Measurements from ENCODE around the gene FOXD4L4. TPM values are rescaled to one million over a fixed set of nuclear protein-coding genes. Genes with fewer than 3 reads are reported as not detected.
"Not testable (repeated sequence)": the region's sequence is repeated elsewhere in the genome, so short reads cannot be mapped to it uniquely, and the experiment has no call there.

Gene FOXD4L4
- 1.9 TPM for total RNA-seq (ENCODE audit: insufficient read depth, low replicate concordance)

- not testable (repeated sequence) for DNase-seq (ENCODE audit: low spot score)
Observed at GRCh38 chr9:65737096-65737564, at the start of gene FOXD4L4. Gene FOXD4L4, plus strand, starts transcription at chr9:65737146. Its CDS starts 0 bp downstream, at chr9:65737146.

DNA sequence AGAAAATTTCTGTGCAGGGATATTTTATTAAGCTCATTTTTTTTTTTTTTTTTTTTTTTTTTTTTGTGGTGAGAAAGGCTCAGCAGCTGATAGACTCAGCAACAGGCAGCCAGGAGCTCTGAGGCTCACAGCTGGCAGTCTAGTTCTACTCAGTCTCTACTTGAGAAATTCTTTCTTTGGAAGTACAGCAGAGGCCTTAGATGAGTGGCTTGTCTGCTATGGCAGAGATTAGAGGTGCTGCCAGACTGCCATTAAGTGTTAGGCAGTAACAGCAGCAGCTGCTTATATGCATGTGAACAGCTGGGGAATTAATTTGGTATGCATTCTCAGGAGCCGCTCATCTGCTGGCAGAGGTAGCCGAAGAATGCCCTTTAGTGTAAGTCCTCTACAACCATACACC, 33.4 kb upstream of the FOXD4L4 start:
- DNase-seq (ENCODE audit: low spot score), result not testable (repeated sequence)

DNA sequence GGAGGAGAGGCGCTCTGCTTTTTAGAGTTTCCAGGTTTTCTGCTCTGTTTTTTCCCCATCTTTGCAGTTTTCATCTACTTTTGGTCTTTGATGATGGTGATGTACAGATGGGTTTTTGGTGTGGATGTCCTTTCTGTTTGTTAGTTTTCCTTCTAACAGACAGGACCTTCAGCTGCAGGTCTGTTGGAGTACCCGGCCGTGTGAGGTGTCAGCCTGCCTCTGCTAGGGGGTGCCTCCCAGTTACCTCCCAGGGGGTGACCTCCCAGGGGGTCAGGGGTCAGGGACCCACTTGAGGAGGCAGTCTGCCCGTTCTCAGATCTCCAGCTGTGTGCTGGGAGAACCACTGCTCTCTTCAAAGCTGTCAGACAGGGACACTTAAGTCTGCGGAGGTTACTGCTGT, 22.5 kb upstream of the FOXD4L4 start:
- DNase-seq (ENCODE audit: low spot score), result not testable (repeated sequence)

DNA sequence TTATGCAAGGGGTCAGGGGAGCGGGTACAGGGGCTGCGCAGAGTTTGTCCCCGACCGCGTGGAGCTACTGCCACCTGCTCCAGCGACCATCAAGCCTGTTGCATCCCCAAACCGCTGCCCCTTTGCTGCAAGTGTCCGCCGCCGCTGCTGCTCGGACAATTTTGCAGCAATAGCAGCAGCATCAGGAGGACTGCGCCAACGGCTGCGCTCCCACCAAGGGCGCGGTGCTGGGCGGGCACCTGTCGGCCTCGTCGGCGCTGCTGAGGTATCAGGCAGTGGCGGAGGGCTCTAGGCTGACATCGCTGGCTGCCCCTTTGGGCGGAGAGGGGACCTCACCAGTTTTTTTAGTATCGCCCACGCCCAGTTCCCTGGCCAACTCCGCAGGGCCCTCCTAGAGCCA, 1.2 kb downstream of the FOXD4L4 start:
- not testable (repeated sequence) for DNase-seq (ENCODE audit: low spot score)

Other genes with a start within 250 kb of the FOXD4L4 start
- gene ZNG1E, start 61.2 kb upstream of the FOXD4L4 start, total RNA-seq (ENCODE audit: insufficient read depth, low replicate concordance), result 104 TPM

All from umbilical cord (tissue), 2 donors.